Measurements from ENCODE around the gene TCEA2. TPM values are rescaled to one million over a fixed set of nuclear protein-coding genes. Genes with fewer than 3 reads are reported as not detected.

The TCEA2 gene
- total RNA-seq, 3 donors from 2014 or later (not counting 1 experiment from before 2014, with no cell fraction given), result 25.0 to 28.7 (median 28.5) TPM

GRCh38 chr20:64044484-64045247 is 18.3 kb upstream of the TCEA2 start:
- H3K27ac Mint-ChIP-seq, result no peak overlapping the region
- Histone ChIP-seq H3K27ac (ENCODE audit: low read length) (no peak overlapping the region), H3K27me3 (ENCODE audit: control insufficient read depth, insufficient read depth, low read length) (peaks cover 19% of the 10 kb centered on the region), H3K4me1 (ENCODE audit: control insufficient read depth, insufficient read depth, low read length) (peaks cover 24% of the 10 kb centered on the region), H3K4me3 (ENCODE audit: low read length) (no peak overlapping the region), H3K9me3 (ENCODE audit: control insufficient read depth, insufficient read depth, low read length) (no peaks in the 10 kb centered on the region), H3K36me3 (ENCODE audit: control insufficient read depth, insufficient read depth, low read length) (no peaks in the 10 kb centered on the region)
- H3K4me3 Mint-ChIP-seq, result no peak overlapping the region
- H3K9me3 Mint-ChIP-seq, result no peaks in the 10 kb centered on the region
- H3K36me3 Mint-ChIP-seq, result no peaks in the 10 kb centered on the region
- no peak for DNase-seq
- no peak for TF ChIP-seq CTCF (IDR thresholded peaks at IDR 0.05)
- no peak for ATAC-seq
- peaks cover 0 to 5% of the 10 kb centered on the region in 2 donors for H3K4me1 Mint-ChIP-seq
- H3K27me3 Mint-ChIP-seq (ENCODE audit: low read depth in 2 of 2), result peaks cover 22 to 30% of the 10 kb centered on the region in 2 donors
- WGBS (ENCODE audit: insufficient coverage), result 88% methylated on average over 14 of the region's 14 CpGs
- intact Hi-C loops (cut with micrococcal nuclease), result no loop called here

- no peaks in the 10 kb centered on the region for H3K9me3 Mint-ChIP-seq
- H3K9me3 ChIP-seq (ENCODE audit: control insufficient read depth, insufficient read depth, low read length), result no peaks in the 10 kb centered on the region
- H3K36me3 ChIP-seq (ENCODE audit: control insufficient read depth, insufficient read depth, low read length), result no peaks in the 10 kb centered on the region
- H3K4me1 ChIP-seq (ENCODE audit: control insufficient read depth, insufficient read depth, low read length), result peaks cover 27% of the 10 kb centered on the region
- H3K27ac ChIP-seq (ENCODE audit: low read length), result no peak overlapping the region
- peaks cover 0 to 5% of the 10 kb centered on the region in 2 donors for H3K4me1 Mint-ChIP-seq
- TF ChIP-seq CTCF (IDR thresholded peaks at IDR 0.05), result no peak
- no peak overlapping the region for H3K4me3 Mint-ChIP-seq
- H3K27me3 Mint-ChIP-seq (ENCODE audit: low read depth in 2 of 2), result peaks cover 22 to 27% of the 10 kb centered on the region in 2 donors
- H3K27ac Mint-ChIP-seq, result no peak overlapping the region
- DNase-seq, result no peak
- WGBS (ENCODE audit: insufficient coverage), result 87% methylated on average over 11 of the region's 11 CpGs
- intact Hi-C loops (cut with micrococcal nuclease), result no loop called here
- ATAC-seq, result no peak
- H3K27me3 ChIP-seq (ENCODE audit: control insufficient read depth, insufficient read depth, low read length), result peaks cover 20% of the 10 kb centered on the region
- H3K36me3 Mint-ChIP-seq, result no peaks in the 10 kb centered on the region
- no peak overlapping the region for H3K4me3 ChIP-seq (ENCODE audit: low read length)
These were observed 17.5 kb upstream of the TCEA2 start for GRCh38 chr20:64045346-64046011.

- Mint-ChIP-seq H3K27ac (no peak overlapping the region), H3K4me1 (peaks cover 0 to 3% of the 10 kb centered on the region in 2 donors), H3K4me3 (no peak overlapping the region), H3K27me3 (ENCODE audit: low read depth in 2 of 2) (peaks cover 22 to 26% of the 10 kb centered on the region in 2 donors), H3K9me3 (no peaks in the 10 kb centered on the region), H3K36me3 (no peaks in the 10 kb centered on the region)
- 91% methylated on average over 8 of the region's 8 CpGs for WGBS (ENCODE audit: insufficient coverage)
- intact Hi-C loops (cut with micrococcal nuclease), result no loop called here
- Histone ChIP-seq H3K27ac (ENCODE audit: low read length) (no peak overlapping the region), H3K4me3 (ENCODE audit: low read length) (no peak overlapping the region), H3K9me3 (ENCODE audit: control insufficient read depth, insufficient read depth, low read length) (no peaks in the 10 kb centered on the region), H3K36me3 (ENCODE audit: control insufficient read depth, insufficient read depth, low read length) (no peaks in the 10 kb centered on the region), H3K27me3 (ENCODE audit: control insufficient read depth, insufficient read depth, low read length) (peaks cover 22% of the 10 kb centered on the region), H3K4me1 (ENCODE audit: control insufficient read depth, insufficient read depth, low read length) (peaks cover 12% of the 10 kb centered on the region)
- DNase-seq (no peak), ATAC-seq (no peak)
- no peak for TF ChIP-seq CTCF (IDR thresholded peaks at IDR 0.05)
These were observed 16.0 kb upstream of the TCEA2 start for GRCh38 chr20:64047046-64047389.

All from natural killer cell (primary cell).